ENCODE results near the gene MVD.

DNA sequence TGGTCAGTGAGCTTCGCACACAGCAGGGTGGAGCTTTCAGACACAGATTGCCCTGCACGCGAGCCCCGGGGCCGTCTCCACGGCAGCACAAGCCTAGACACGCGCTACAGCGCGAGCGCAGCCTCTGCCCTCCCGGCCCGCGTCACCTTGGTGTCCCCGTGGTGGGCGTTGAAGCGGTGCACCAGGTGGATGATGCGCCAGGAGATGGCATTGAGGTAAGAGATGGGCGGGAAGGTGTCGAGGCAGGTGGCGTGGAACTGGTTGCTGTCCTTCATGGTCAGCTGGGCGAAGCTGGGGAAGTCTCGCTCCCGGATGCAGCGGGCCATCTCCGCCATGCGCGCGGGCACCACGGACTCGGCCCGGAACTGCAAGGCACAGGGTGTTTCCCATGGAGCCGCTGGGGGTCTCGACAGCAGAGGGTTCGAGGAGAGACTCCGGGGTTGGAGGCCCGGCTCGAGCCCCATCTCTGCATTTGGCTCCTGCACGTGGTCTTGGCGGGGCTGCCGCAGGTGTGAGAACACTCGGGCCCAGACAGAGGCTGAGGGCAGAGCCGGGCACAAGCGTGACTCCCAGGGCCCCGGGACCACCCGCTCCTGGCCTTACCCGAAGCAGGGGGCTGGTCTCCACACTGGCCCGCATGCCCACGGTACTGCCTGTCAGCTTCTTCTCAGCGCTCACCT is 7.7 kb downstream of the MVD start:
- TF ChIP-seq POLR2A (IDR thresholded peaks at IDR 0.05), result no peak
- TF ChIP-seq, protein P1, sequence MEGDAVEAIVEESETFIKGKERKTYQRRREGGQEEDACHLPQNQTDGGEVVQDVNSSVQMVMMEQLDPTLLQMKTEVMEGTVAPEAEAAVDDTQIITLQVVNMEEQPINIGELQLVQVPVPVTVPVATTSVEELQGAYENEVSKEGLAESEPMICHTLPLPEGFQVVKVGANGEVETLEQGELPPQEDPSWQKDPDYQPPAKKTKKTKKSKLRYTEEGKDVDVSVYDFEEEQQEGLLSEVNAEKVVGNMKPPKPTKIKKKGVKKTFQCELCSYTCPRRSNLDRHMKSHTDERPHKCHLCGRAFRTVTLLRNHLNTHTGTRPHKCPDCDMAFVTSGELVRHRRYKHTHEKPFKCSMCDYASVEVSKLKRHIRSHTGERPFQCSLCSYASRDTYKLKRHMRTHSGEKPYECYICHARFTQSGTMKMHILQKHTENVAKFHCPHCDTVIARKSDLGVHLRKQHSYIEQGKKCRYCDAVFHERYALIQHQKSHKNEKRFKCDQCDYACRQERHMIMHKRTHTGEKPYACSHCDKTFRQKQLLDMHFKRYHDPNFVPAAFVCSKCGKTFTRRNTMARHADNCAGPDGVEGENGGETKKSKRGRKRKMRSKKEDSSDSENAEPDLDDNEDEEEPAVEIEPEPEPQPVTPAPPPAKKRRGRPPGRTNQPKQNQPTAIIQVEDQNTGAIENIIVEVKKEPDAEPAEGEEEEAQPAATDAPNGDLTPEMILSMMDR (IDR thresholded peaks at IDR 0.05), result no peak
